C4-2B (cell line): Measurements from ENCODE around the gene TUBB4B.

Source experiments
- ZFX ChIP-seq: fragments of 450-650 bp; IDR thresholded peaks from 2 replicates; pipeline ENCODE4 v1.6.1; 2017
- TF ChIP-seq, protein P1 (sequence below): fragments of 450-650 bp; conservative IDR thresholded peaks from 2 replicates; pipeline ENCODE4 v1.5.1; 2017; ENCODE audit warnings: mild to moderate bottlenecking

DNA sequence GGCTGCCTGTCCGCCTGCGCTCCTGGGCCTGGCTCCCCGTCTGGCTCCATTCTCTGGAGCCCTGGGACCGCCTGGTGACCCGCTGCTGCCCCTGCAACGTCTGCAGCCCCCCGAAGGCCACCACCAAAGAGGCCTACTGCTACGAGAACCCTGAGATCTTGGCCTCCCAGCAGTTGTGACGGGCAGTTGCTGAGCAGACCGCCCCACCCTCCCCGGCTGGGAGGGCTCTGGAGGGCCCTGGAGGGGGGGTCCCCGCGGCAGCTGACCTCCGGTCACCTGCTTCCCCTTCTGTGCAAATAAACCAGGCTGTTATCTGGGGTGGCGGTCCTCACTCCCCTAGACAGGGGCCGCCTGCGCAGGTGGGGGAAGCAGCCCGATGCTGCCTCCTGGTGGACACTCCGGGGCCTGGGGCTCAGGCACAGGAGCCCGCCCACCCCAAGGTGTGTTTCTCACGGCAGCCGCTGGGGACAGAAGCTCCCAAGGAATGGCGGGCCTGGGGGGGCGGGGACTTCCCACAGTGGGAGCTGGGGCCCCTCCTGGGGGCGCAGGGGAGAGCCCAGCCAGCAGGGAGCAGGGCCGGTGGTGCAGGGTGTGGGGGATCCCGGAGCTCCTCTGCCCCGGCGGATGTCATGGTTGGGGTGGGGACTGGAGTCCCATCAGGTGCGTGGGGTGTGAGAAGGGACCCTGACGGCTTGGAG, 4.7 kb upstream of the TUBB4B start:
- TF ChIP-seq, protein P1, sequence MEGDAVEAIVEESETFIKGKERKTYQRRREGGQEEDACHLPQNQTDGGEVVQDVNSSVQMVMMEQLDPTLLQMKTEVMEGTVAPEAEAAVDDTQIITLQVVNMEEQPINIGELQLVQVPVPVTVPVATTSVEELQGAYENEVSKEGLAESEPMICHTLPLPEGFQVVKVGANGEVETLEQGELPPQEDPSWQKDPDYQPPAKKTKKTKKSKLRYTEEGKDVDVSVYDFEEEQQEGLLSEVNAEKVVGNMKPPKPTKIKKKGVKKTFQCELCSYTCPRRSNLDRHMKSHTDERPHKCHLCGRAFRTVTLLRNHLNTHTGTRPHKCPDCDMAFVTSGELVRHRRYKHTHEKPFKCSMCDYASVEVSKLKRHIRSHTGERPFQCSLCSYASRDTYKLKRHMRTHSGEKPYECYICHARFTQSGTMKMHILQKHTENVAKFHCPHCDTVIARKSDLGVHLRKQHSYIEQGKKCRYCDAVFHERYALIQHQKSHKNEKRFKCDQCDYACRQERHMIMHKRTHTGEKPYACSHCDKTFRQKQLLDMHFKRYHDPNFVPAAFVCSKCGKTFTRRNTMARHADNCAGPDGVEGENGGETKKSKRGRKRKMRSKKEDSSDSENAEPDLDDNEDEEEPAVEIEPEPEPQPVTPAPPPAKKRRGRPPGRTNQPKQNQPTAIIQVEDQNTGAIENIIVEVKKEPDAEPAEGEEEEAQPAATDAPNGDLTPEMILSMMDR: peak; percentile 100
- TF ChIP-seq ZFX: no peak
